Measurements from ENCODE around the gene SSBP3.
"Not testable (repeated sequence)": the region's sequence is repeated elsewhere in the genome, so short reads cannot be mapped to it uniquely, and the experiment has no call there.

SSBP3 gene

GRCh38 chr1:54391450-54392209 is 14.6 kb downstream of the SSBP3 start:
- no peak for DNase-seq

- DNase-seq, result no peak
Observed at GRCh38 chr1:54390655-54391054, 15.5 kb downstream of the SSBP3 start.

- DNase-seq, result not testable (repeated sequence)
Observed at GRCh38 chr1:54389608-54390007, 16.6 kb downstream of the SSBP3 start.

GRCh38 chr1:54387419-54387818 is 18.8 kb downstream of the SSBP3 start:
- DNase-seq, result no peak

GRCh38 chr1:54385727-54386022 is 20.5 kb downstream of the SSBP3 start:
- no peak for DNase-seq

- DNase-seq, result no peak
Observed at GRCh38 chr1:54384918-54385726, 21.1 kb downstream of the SSBP3 start.

- no peak for DNase-seq
Observed at GRCh38 chr1:54384471-54384870, 21.7 kb downstream of the SSBP3 start.

- DNase-seq, result no peak
Observed at GRCh38 chr1:54381524-54381923, 24.7 kb downstream of the SSBP3 start.

- DNase-seq, result no peak
Observed at GRCh38 chr1:54380290-54380882, 25.8 kb downstream of the SSBP3 start.

GRCh38 chr1:54379555-54380289 is 26.5 kb downstream of the SSBP3 start:
- DNase-seq, result no peak

- no peak for DNase-seq
Observed at GRCh38 chr1:54378874-54379554, 27.2 kb downstream of the SSBP3 start.

- DNase-seq, result no peak
Observed at GRCh38 chr1:54378157-54378873, 27.9 kb downstream of the SSBP3 start.

GRCh38 chr1:54377040-54377691 is 29.0 kb downstream of the SSBP3 start:
- DNase-seq, result no peak

GRCh38 chr1:54376430-54377039 is 29.7 kb downstream of the SSBP3 start:
- DNase-seq, result no peak

- DNase-seq, result no peak
Observed at GRCh38 chr1:54375712-54376429, 30.3 kb downstream of the SSBP3 start.

GRCh38 chr1:54375298-54375697 is 30.9 kb downstream of the SSBP3 start:
- DNase-seq, result no peak

- DNase-seq, result no peak
Observed at GRCh38 chr1:54374766-54375165, 31.4 kb downstream of the SSBP3 start.

GRCh38 chr1:54372978-54373377 is 33.2 kb downstream of the SSBP3 start:
- no peak for DNase-seq

GRCh38 chr1:54371942-54372275 is 34.3 kb downstream of the SSBP3 start:
- DNase-seq, result no peak

All from DMS79 (cell line).